GM12878 (cell line): ENCODE results near the gene HTR7. TPM values are rescaled to one million over a fixed set of nuclear protein-coding genes. Genes with fewer than 3 reads are reported as not detected.

Experiments
- CBX3 ChIP-seq: fragments of 200-600 bp; sonication (generic); IDR thresholded peaks from 2 replicates; pipeline ENCODE4 v1.6.1; 2016; ENCODE audit warnings: low read depth, borderline replicate concordance
- CHD2 ChIP-seq: IDR thresholded peaks from 2 replicates; pipeline ENCODE4 v1.6.1; 2011; ENCODE audit warnings: low read depth, low read length, improper control_type of control experiment, borderline replicate concordance
- POLR2A ChIP-seq: IDR thresholded peaks from 2 replicates; pipeline ENCODE4 v1.6.1; 2011; ENCODE audit warnings: low read depth, mild to moderate bottlenecking, low read length
- SP1 ChIP-seq: IDR thresholded peaks from one replicate; pipeline ENCODE4 v1.6.1; 2011; ENCODE audit warnings: low read depth, low read length
- ZBED1 ChIP-seq: IDR thresholded peaks from 2 replicates; pipeline ENCODE4 v1.6.1; 2016; ENCODE audit warnings: borderline replicate concordance
- ZNF24 ChIP-seq: fragments of 450-650 bp; IDR thresholded peaks from 2 replicates; pipeline ENCODE4 v1.6.1; 2017; ENCODE audit warnings: antibody characterized with exemption, mild to moderate bottlenecking
- ZNF622 ChIP-seq: fragments of 450-650 bp; IDR thresholded peaks from 2 replicates; pipeline ENCODE4 v1.6.1; 2017; ENCODE audit warnings: mild to moderate bottlenecking, inconsistent platforms
- polyA plus RNA-seq, 11 experiments: library from polyadenylated mRNA; depleted of rRNA in 4 of 11; unstranded in 6 of 11; stranded (reverse) in 5 of 11; fragments of >200 nt; fragmentation: Nextera tagmentation in 4 of 11; fragmentation: Illumina TruSeq in 1 of 11; extraction: Ambion mirVana in 4 of 11; extraction: Trizol in 1 of 11; gene quantifications; 1 replicate in 1 of 11; 2 replicates in 10 of 11; pipeline versions ENCODE4 v1.2.1 to v1.2.3, GENCODE V29; 2011 to 2016; ENCODE audit warnings: inconsistent platforms in 2 of 11, missing spikeins in 2 of 11, low read depth in 1 of 11
- total RNA-seq, 4 experiments: library from RNA; depleted of rRNA in 3 of 4; stranded (reverse); fragments of >200 nt in 3 of 4; fragmentation: Illumina TruSeq in 1 of 4; extraction: Trizol in 1 of 4; gene quantifications; 2 replicates each; pipeline versions ENCODE4 v1.2.1 to v1.2.3, GENCODE V29; 2013 to 2021
- TF ChIP-seq, protein P1 (sequence below): fragments of 450-650 bp; IDR thresholded peaks from 2 replicates; pipeline ENCODE4 v1.6.1; 2017; ENCODE audit warnings: mild to moderate bottlenecking, moderate library complexity
- TF ChIP-seq, protein P2 (sequence below): IDR thresholded peaks from 2 replicates; pipeline ENCODE4 v1.6.1; 2011; ENCODE audit warnings: borderline replicate concordance, low read depth, mild to moderate bottlenecking, moderate library complexity, low read length; ENCODE audit not compliant: insufficient read depth, poor library complexity, severe bottlenecking

Gene HTR7
- total and polyA plus RNA-seq, 10 of the 15 experiments (the other 5 are each of a cell fraction or from before 2014, with no cell fraction given): 0.01 to 1.3 (median 0.06) TPM; not detected in 4

DNA sequence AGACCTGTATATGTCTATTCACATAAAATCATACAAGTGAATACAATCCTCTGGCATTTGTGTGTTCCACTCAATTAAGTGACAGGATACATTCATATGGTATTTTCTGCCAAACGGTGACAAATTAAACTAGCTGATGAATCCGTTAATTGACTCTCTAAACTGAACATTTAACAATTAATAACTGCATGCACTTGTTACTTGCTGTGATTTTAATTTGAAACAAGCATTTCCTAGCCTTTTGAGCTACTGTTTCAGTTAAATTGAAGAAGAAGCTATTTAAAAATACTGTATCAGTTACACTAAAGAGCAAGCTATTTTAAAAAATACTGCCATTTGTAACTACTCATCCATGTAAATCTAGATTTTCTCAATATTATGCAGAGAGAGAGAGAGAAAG lies 67.4 kb downstream of the HTR7 start (continued):
- TF ChIP-seq, protein P1, sequence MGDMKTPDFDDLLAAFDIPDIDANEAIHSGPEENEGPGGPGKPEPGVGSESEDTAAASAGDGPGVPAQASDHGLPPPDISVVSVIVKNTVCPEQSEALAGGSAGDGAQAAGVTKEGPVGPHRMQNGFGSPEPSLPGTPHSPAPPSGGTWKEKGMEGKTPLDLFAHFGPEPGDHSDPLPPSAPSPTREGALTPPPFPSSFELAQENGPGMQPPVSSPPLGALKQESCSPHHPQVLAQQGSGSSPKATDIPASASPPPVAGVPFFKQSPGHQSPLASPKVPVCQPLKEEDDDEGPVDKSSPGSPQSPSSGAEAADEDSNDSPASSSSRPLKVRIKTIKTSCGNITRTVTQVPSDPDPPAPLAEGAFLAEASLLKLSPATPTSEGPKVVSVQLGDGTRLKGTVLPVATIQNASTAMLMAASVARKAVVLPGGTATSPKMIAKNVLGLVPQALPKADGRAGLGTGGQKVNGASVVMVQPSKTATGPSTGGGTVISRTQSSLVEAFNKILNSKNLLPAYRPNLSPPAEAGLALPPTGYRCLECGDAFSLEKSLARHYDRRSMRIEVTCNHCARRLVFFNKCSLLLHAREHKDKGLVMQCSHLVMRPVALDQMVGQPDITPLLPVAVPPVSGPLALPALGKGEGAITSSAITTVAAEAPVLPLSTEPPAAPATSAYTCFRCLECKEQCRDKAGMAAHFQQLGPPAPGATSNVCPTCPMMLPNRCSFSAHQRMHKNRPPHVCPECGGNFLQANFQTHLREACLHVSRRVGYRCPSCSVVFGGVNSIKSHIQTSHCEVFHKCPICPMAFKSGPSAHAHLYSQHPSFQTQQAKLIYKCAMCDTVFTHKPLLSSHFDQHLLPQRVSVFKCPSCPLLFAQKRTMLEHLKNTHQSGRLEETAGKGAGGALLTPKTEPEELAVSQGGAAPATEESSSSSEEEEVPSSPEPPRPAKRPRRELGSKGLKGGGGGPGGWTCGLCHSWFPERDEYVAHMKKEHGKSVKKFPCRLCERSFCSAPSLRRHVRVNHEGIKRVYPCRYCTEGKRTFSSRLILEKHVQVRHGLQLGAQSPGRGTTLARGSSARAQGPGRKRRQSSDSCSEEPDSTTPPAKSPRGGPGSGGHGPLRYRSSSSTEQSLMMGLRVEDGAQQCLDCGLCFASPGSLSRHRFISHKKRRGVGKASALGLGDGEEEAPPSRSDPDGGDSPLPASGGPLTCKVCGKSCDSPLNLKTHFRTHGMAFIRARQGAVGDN: no peak
- no peak for TF ChIP-seq CBX3
- TF ChIP-seq ZNF622: no peak
- TF ChIP-seq ZBED1: no peak
- TF ChIP-seq POLR2A: no peak
- TF ChIP-seq, protein P2, sequence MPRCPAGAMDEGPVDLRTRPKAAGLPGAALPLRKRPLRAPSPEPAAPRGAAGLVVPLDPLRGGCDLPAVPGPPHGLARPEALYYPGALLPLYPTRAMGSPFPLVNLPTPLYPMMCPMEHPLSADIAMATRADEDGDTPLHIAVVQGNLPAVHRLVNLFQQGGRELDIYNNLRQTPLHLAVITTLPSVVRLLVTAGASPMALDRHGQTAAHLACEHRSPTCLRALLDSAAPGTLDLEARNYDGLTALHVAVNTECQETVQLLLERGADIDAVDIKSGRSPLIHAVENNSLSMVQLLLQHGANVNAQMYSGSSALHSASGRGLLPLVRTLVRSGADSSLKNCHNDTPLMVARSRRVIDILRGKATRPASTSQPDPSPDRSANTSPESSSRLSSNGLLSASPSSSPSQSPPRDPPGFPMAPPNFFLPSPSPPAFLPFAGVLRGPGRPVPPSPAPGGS: no peak
- TF ChIP-seq SP1: no peak
- no peak for TF ChIP-seq CHD2
- TF ChIP-seq ZNF24: no peak
